CD4-positive, alpha-beta T cell (primary cell): Measurements from ENCODE around the gene BDH1. TPM values are rescaled to one million over a fixed set of nuclear protein-coding genes. Genes with fewer than 3 reads are reported as not detected.

Experiments used
- ATAC-seq: fragments of 200-7000 bp; cut with Tn5 transposase; one replicate; pipeline ENCODE4 v1.10.0; 2022; ENCODE audit warnings: mild to moderate bottlenecking; ENCODE audit not compliant: poor library complexity
- CTCF ChIA-PET: fragments of 350-600 bp; sonication (Branson Sonifier 250); formaldehyde crosslinking; loops from one replicate; lab custom pipeline; 2021; ENCODE audit warnings: antibody characterized with exemption, inconsistent platforms; lab: Charles Lee
- POLR2A ChIA-PET: fragments of 350-600 bp; sonication (Branson Sonifier 250); formaldehyde crosslinking; loops from one replicate; lab custom pipeline; 2021; ENCODE audit warnings: antibody characterized with exemption, inconsistent platforms; lab: Charles Lee
- DNase-seq, 14 experiments: peaks; one replicate each; pipeline ENCODE4 v3.0.0-alpha.2; 2013 to 2020; ENCODE audit warnings: mixed read lengths in 2 of 14
- H3K27ac ChIP-seq, 2 donors: one replicate each; pipeline versions ENCODE4 v1.5.1 to v1.7.0; 2013; ENCODE audit warnings: low read length in 2 of 2, low read depth in 1 of 2, mild to moderate bottlenecking in 1 of 2
- H3K27me3 ChIP-seq, 2 experiments: 1 replicate in 1 of 2; 2 replicates in 1 of 2; pipeline versions ENCODE4 v1.6.1 to v1.7.0; 2013; ENCODE audit warnings: low read length in 2 of 2, control low read depth in 1 of 2, mild to moderate bottlenecking in 1 of 2, moderate library complexity in 1 of 2; ENCODE audit not compliant: insufficient read depth in 2 of 2, control insufficient read depth in 1 of 2
- H3K36me3 ChIP-seq: one replicate; pipeline ENCODE4 v1.6.1; 2013; ENCODE audit warnings: low read length, control low read depth; ENCODE audit not compliant: insufficient read depth
- H3K4me1 ChIP-seq: one replicate; pipeline ENCODE4 v1.6.1; 2013; ENCODE audit warnings: low read length, control low read depth; ENCODE audit not compliant: insufficient read depth
- H3K4me3 ChIP-seq: one replicate; pipeline ENCODE4 v1.5.1; 2013; ENCODE audit warnings: mild to moderate bottlenecking, low read length, moderate library complexity
- H3K9me3 ChIP-seq, 2 experiments: 1 replicate in 1 of 2; 2 replicates in 1 of 2; pipeline versions ENCODE4 v1.6.1 to v1.7.0; 2013; ENCODE audit warnings: low read length in 2 of 2, mild to moderate bottlenecking in 2 of 2, control low read depth in 1 of 2, moderate library complexity in 1 of 2; ENCODE audit not compliant: control insufficient read depth in 1 of 2, insufficient read depth in 1 of 2
- H3K27ac Mint-ChIP-seq: one replicate; pipeline ENCODE4 v1.8.0; 2020; ENCODE audit warnings: mixed read lengths
- H3K27me3 Mint-ChIP-seq: one replicate; pipeline ENCODE4 v1.8.0; 2021; ENCODE audit warnings: mixed read lengths
- H3K36me3 Mint-ChIP-seq: one replicate; pipeline ENCODE4 v1.8.0; 2021; ENCODE audit warnings: low read depth, mixed read lengths
- H3K4me1 Mint-ChIP-seq: one replicate; pipeline ENCODE4 v1.8.0; 2021; ENCODE audit warnings: low read depth, mixed read lengths
- H3K4me3 Mint-ChIP-seq: one replicate; pipeline ENCODE4 v1.8.0; 2020; ENCODE audit warnings: mild to moderate bottlenecking, mixed read lengths
- H3K9me3 Mint-ChIP-seq: one replicate; pipeline ENCODE4 v1.8.0; 2020; ENCODE audit warnings: mixed read lengths
- CTCF ChIP-seq: fragments of 200-600 bp; IDR thresholded peaks from one replicate; pipeline ENCODE4 v1.8.0; 2022; ENCODE audit warnings: antibody characterized with exemption, mild to moderate bottlenecking
- intact Hi-C, 2 experiments: fragments of 100-400 bp; cut with DNase I in 1 of 2; cut with micrococcal nuclease in 1 of 2; formaldehyde crosslinking; loops; one replicate each; pipeline versions ENCODE4 v1.15.1 to v1.9.0; 2023 to 2025; cut with DNase I, micrococcal nuclease
- total RNA-seq, 174 experiments: library from RNA in 2 of 174; stranded (reverse) in 2 of 174; gene quantifications; one replicate each; pipeline ENCODE4 v1.2.3 and lab custom pipeline; 2021 to 2026

The BDH1 gene
- total RNA-seq, 2 experiments from 2014 or later: 17.7 to 22.2 TPM

GRCh38 chr3:197550489-197550888, 5.3 kb downstream of the BDH1 start:
- POLR2A ChIA-PET: no interaction called here
- Histone ChIP-seq H3K27me3 (no peaks in the 10 kb centered on the region), H3K36me3 (peaks cover 7% of the 10 kb centered on the region), H3K27ac (no peak overlapping the region), H3K4me1 (peaks cover 13% of the 10 kb centered on the region), H3K9me3 (no peaks in the 10 kb centered on the region), H3K4me3 (no peak overlapping the region)
- DNase-seq (no peak), ATAC-seq (no peak)
- H3K4me1 Mint-ChIP-seq: peaks cover 31% of the 10 kb centered on the region
- no peak overlapping the region for H3K4me3 Mint-ChIP-seq
- CTCF ChIA-PET: no interaction called here
- intact Hi-C loops: loop anchor here in 1 of 2 experiments (10.0 kb wide), 1 partner anchor 606 kb away; the partner anchor contains the start of gene NCBP2
- peaks cover 33% of the 10 kb centered on the region for H3K36me3 Mint-ChIP-seq
- TF ChIP-seq CTCF: no peak
- H3K27me3 Mint-ChIP-seq: no peaks in the 10 kb centered on the region
- H3K27ac Mint-ChIP-seq: no peak overlapping the region
- H3K9me3 Mint-ChIP-seq: no peaks in the 10 kb centered on the region

DNA sequence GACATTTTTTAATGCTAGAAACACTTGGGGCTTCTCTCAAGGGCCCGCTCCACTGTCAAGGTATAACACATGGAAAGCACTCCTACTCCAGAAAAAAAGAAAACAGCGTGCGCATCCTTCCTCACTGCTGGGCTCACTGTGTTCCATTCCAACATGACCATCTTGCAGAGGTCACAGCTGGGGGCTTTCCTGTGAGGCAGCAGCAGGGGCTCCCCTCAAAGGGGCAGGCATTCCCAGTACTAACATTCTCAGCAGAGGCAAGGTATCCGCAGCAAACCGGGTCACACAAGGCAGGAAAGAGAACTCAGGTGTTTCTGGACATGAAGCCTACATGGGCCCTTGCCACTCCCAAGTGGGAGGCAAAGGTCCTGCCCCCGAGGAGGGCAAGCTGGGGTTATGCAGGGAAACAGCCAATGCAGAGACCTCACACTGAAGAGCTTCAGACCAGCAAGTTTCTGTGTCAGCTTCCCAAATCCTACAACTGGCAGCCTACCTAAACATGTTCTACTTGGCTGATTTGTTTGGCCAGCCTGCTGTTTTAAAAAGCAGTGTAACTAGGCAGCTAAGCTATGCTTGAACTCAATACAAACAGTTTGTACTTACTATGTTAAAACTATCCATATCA, 6.4 kb downstream of the BDH1 start:
- ChIA-PET CTCF (no interaction called here), POLR2A (no interaction called here)
- intact Hi-C loops: no loop called here
- H3K4me1 ChIP-seq: peaks cover 7% of the 10 kb centered on the region
- no peaks in the 10 kb centered on the region for H3K9me3 Mint-ChIP-seq
- H3K27ac ChIP-seq: no peak overlapping the region
- H3K36me3 Mint-ChIP-seq: peaks cover 39% of the 10 kb centered on the region
- no peak for TF ChIP-seq CTCF
- H3K4me3 ChIP-seq: no peak overlapping the region
- H3K4me1 Mint-ChIP-seq: peaks cover 28% of the 10 kb centered on the region
- H3K27me3 ChIP-seq: no peaks in the 10 kb centered on the region
- ATAC-seq (no peak), DNase-seq (no peak)
- H3K9me3 ChIP-seq: no peaks in the 10 kb centered on the region
- H3K4me3 Mint-ChIP-seq: no peak overlapping the region
- H3K36me3 ChIP-seq: peaks cover 12% of the 10 kb centered on the region
- no peak overlapping the region for H3K27ac Mint-ChIP-seq
- H3K27me3 Mint-ChIP-seq: no peaks in the 10 kb centered on the region

DNA sequence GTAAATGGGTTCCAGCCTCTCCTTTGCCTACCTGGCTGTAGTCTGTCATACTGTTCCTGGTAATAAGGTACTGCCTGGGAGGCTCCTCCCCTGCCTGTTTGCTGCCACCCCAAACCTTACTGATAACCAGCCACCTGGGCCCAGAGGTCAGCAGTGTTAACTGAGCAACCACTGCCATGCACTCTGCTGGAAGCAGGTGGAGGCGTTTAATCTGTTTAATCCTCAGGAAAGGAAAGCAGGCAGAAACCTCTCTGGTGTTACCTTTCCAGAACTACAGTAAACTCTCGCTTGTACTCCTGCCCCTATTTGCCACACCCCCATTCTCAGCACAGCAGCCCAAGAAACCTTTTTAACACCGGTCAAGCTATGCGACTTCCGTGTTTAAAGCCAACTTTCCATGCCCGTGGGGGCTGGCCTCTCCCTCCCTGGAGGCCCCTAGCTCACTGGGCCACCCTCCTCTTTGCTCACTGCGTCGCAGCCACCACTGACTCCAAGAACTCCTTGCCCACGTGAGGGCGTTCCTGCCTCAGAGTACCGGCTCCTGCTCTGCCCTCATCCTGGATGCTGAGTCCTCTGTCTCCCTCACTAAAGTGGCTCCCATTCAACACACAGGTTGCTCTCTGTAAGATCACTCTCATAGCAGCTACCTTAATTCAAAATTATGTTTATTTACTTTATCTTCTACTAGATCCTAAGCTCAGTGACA, 8.3 kb downstream of the BDH1 start:
- intact Hi-C loops: no loop called here
- H3K4me1 Mint-ChIP-seq: peaks cover 16% of the 10 kb centered on the region
- no peak overlapping the region for H3K4me3 Mint-ChIP-seq
- H3K27me3 Mint-ChIP-seq: no peaks in the 10 kb centered on the region
- H3K9me3 Mint-ChIP-seq: no peaks in the 10 kb centered on the region
- no peak for ATAC-seq
- DNase-seq: no peak
- no peak overlapping the region for H3K27ac ChIP-seq
- no peak for TF ChIP-seq CTCF
- H3K27me3 ChIP-seq: no peaks in the 10 kb centered on the region
- no peaks in the 10 kb centered on the region for H3K4me1 ChIP-seq
- H3K36me3 Mint-ChIP-seq: peaks cover 55% of the 10 kb centered on the region
- no peaks in the 10 kb centered on the region for H3K9me3 ChIP-seq
- H3K27ac Mint-ChIP-seq: no peak overlapping the region
- POLR2A ChIA-PET: no interaction called here
- CTCF ChIA-PET: no interaction called here
- H3K36me3 ChIP-seq: peaks cover 29% of the 10 kb centered on the region
- H3K4me3 ChIP-seq: no peak overlapping the region
